ENCODE results near the gene RDH12.

- TF ChIP-seq EZH2 (IDR thresholded peaks at IDR 0.05; ENCODE audit: borderline replicate concordance, low read length) (no peak), CTCF (conservative IDR thresholded peaks at IDR 0.05 in 1 of 2, IDR thresholded peaks at IDR 0.05 in 1 of 2; ENCODE audit: extremely low read depth in 1 of 2, insufficient read depth in 1 of 2, low read depth in 1 of 2, low read length in 2 of 2) (no peak)
These were observed 45.2 kb downstream of the RDH12 start for GRCh38 chr14:67746927-67747326.

All from mammary epithelial cell (primary cell).